Measurements from ENCODE around the gene FYB1. TPM values are rescaled to one million over a fixed set of nuclear protein-coding genes. Genes with fewer than 3 reads are reported as not detected.

The FYB1 gene
- total and polyA plus RNA-seq, 2 experiments from 2014 or later: 1.1 to 2.4 TPM

DNA sequence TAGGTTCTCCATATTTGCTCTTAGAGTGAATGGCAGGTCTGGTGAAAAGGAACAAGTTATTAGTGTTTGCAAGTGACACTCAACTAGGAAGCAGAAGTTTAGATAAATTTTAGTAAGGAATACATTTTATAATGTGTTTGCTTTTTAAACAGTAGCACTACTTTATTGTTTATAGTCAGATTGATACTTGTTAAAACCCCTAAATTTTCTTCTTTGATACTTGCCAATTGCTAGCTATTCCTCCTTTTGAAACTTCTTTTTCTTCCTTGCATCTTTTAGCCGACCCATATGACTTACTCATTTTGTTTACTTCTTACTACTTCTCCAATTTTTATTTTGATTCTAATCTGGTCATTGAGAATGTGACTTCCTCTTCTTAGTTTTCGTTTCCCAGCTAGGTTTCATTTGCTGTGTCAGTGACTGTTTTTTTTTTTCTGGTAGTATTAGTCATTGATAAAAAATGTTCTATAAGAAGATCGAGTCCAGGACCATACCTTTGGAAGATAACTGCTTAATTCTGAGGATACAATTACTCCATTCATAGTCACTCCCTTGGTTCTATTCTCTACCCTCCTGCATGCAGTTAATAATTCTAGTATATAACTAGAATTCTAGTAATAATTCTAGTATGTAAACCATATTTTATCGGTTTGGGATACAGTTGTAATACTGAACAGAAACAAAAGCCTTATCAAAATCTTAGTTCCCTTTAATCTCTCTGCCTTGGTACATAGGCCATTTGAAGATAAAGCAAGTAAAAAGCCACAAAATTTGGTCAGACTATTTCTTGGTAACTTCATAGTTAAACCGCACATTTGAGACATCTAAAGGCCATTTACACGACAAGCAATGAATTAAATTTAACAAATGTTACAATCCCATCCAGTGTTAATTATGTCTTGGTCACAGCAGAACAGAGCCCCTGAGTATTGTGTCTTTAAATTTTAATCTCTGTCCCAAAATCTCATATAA is 142.3 kb downstream of the FYB1 start:
- Histone ChIP-seq H2AFZ (no peak overlapping the region), H3K79me2 (peaks cover 14% of the 10 kb centered on the region), H3K27me3 (no peaks in the 10 kb centered on the region), H3K4me2 (no peak overlapping the region), H3K4me3 (no peak overlapping the region), H3K4me1 (ENCODE audit: insufficient read depth) (no peaks in the 10 kb centered on the region), H3K9me2 (replicated peaks; ENCODE audit: insufficient read depth) (no peaks in the 10 kb centered on the region), H3K27ac (no peak overlapping the region), H3K9me3 (ENCODE audit: low read depth) (no peaks in the 10 kb centered on the region), H3K36me3 (replicated peaks; ENCODE audit: insufficient read depth, low read depth) (no peaks in the 10 kb centered on the region), H4K20me1 (ENCODE audit: insufficient read depth, poor library complexity, severe bottlenecking) (peaks cover 10% of the 10 kb centered on the region)
- no peak for DNase-seq (ENCODE audit: low spot score)
- WGBS (ENCODE audit: low lambda C conversion rate, missing lambda C conversion rate): 75% methylated on average over 6 of the region's 6 CpGs
- TF ChIP-seq EZH2 (IDR thresholded peaks at IDR 0.05; ENCODE audit: borderline replicate concordance) (no peak), EZH2phosphoT487 (IDR thresholded peaks at IDR 0.05; ENCODE audit: low read depth, severe bottlenecking, unreplicated experiment) (no peak)
- TF ChIP-seq, protein P1, sequence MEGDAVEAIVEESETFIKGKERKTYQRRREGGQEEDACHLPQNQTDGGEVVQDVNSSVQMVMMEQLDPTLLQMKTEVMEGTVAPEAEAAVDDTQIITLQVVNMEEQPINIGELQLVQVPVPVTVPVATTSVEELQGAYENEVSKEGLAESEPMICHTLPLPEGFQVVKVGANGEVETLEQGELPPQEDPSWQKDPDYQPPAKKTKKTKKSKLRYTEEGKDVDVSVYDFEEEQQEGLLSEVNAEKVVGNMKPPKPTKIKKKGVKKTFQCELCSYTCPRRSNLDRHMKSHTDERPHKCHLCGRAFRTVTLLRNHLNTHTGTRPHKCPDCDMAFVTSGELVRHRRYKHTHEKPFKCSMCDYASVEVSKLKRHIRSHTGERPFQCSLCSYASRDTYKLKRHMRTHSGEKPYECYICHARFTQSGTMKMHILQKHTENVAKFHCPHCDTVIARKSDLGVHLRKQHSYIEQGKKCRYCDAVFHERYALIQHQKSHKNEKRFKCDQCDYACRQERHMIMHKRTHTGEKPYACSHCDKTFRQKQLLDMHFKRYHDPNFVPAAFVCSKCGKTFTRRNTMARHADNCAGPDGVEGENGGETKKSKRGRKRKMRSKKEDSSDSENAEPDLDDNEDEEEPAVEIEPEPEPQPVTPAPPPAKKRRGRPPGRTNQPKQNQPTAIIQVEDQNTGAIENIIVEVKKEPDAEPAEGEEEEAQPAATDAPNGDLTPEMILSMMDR (IDR thresholded peaks at IDR 0.05; ENCODE audit: poor library complexity): no peak

DNA sequence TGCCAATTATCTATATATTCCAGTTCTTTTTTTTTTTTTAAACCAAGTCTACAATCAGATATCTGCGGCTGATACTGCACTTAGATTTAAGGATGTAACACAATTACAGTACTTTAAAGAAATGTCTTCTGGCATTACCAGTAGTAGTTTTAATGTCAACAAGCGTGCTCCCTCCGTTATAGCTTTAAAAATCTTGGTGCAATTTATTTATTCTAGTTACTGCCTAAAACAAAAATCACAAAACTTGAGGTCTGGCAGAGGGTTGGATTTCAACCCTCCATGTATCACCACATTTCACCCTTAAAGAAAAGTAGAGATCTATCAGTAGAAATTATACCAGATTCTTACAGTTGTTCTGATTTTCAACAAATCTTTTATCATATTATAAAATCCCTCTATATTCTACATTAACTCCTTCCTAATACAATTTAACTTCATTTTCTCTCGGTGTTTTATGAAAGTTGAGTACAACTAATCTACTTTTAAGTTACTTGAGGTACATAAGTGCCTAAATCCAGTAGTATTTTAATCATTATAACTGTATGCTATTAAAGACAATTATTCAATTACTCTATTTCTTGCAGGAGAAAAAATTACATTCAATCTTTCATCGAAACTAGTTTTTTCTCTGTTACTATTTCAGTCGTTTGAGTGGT is 143.1 kb downstream of the FYB1 start:
- DNase-seq (ENCODE audit: low spot score): no peak

DNA sequence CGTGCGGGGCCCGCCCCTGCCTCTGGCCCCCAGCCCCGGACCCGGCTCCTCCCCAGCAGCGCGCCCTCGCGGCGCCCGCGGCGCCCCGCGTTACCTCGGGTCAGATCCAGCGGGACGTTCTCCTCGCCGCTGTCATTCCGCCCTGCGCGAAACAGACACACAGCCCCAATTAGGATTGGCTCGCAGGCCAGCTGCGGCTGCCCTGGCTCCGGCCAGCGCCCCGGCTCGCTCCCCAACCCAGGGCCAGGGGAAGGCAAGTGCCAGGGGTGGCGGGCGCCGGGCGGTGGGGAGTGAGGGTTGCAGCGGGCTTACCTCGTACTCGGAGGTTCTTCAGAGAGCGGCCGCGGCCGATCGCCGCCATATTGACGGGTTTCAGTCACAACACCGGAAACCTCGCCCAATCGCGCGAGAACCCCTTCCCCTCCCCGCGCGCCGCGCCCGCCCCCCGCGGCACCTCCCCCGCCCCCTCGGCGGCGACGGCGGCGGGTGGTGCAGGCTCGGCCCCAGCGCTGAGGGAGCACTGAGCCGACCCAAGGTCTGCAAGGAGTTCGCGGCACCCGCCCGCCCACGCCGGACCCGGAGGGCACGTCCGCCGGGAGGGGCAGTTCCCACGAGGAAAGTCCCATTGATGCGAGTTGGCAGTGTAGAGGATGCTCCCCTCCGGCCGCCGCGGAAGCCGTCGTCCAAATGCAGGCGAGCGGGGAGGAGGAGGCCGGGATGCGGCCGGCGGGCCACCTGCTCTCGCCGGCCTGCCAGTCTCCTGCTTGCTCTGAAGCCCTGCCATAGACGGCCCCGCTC is 145.1 kb downstream of the FYB1 start, which contains the start of gene RICTOR:
RICTOR (minus strand) TSS at position 383 of the 798 bp plus-strand sequence; CDS start at position 361, 22 bp downstream.
- Histone ChIP-seq H2AFZ (peak within 1 kb of the TSS; percentile 98), H3K9me2 (replicated peaks; ENCODE audit: insufficient read depth) (no peaks in the 10 kb centered on the region), H3K4me2 (peak within 1 kb of the TSS; percentile 86), H3K27ac (peak within 1 kb of the TSS; percentile 100), H3K27me3 (no peaks in the 10 kb centered on the region), H3K4me3 (peak within 1 kb of the TSS; percentile 93), H4K20me1 (ENCODE audit: insufficient read depth, poor library complexity, severe bottlenecking) (peaks cover 18% of the 10 kb centered on the region), H3K4me1 (ENCODE audit: insufficient read depth) (no peaks in the 10 kb centered on the region), H3K36me3 (replicated peaks; ENCODE audit: insufficient read depth, low read depth) (no peaks in the 10 kb centered on the region), H3K9me3 (ENCODE audit: low read depth) (no peaks in the 10 kb centered on the region), H3K79me2 (peaks cover 41% of the 10 kb centered on the region)
- no peak for TF ChIP-seq EZH2phosphoT487 (IDR thresholded peaks at IDR 0.05; ENCODE audit: low read depth, severe bottlenecking, unreplicated experiment)
- no peak for TF ChIP-seq EZH2 (IDR thresholded peaks at IDR 0.05; ENCODE audit: borderline replicate concordance)
- TF ChIP-seq, protein P1 (IDR thresholded peaks at IDR 0.05; ENCODE audit: poor library complexity): no peak
- DNase-seq (ENCODE audit: low spot score): peak; percentile 96
- 0% methylated on average over 55 of the region's 94 CpGs for WGBS (ENCODE audit: low lambda C conversion rate, missing lambda C conversion rate)

More for the DNA sequence above, 143.1 kb downstream of the FYB1 start:
- H3K9me3 ChIP-seq (ENCODE audit: low read depth): no peaks in the 10 kb centered on the region
- H2AFZ ChIP-seq: no peak overlapping the region
- no peaks in the 10 kb centered on the region for H3K27me3 ChIP-seq
- no peak overlapping the region for H3K27ac ChIP-seq
- 87% methylated on average over 6 of the region's 6 CpGs for WGBS (ENCODE audit: low lambda C conversion rate, missing lambda C conversion rate)
- no peaks in the 10 kb centered on the region for H3K4me1 ChIP-seq (ENCODE audit: insufficient read depth)
- no peak overlapping the region for H3K4me2 ChIP-seq
- no peaks in the 10 kb centered on the region for H3K9me2 ChIP-seq (replicated peaks; ENCODE audit: insufficient read depth)
- no peak for TF ChIP-seq EZH2phosphoT487 (IDR thresholded peaks at IDR 0.05; ENCODE audit: low read depth, severe bottlenecking, unreplicated experiment)
- no peak for TF ChIP-seq EZH2 (IDR thresholded peaks at IDR 0.05; ENCODE audit: borderline replicate concordance)
- TF ChIP-seq, protein P1 (IDR thresholded peaks at IDR 0.05; ENCODE audit: poor library complexity): no peak
- no peak overlapping the region for H3K4me3 ChIP-seq
- H3K79me2 ChIP-seq: peaks cover 23% of the 10 kb centered on the region
- H3K36me3 ChIP-seq (replicated peaks; ENCODE audit: insufficient read depth, low read depth): no peaks in the 10 kb centered on the region
- peaks cover 14% of the 10 kb centered on the region for H4K20me1 ChIP-seq (ENCODE audit: insufficient read depth, poor library complexity, severe bottlenecking)
